ENCODE measurements around the gene CFAP126.
"Not testable (repeated sequence)": the region's sequence is repeated elsewhere in the genome, so short reads cannot be mapped to it uniquely, and the experiment has no call there.

The CFAP126 gene

GRCh38 chr1:161379071-161379470, 11.4 kb upstream of the CFAP126 start:
- DNase-seq, result no peak

GRCh38 chr1:161378014-161378413, 10.3 kb upstream of the CFAP126 start:
- DNase-seq, result no peak

- DNase-seq, result no peak
Measured at GRCh38 chr1:161374373-161374772, 6.7 kb upstream of the CFAP126 start.

- DNase-seq, result no peak
Measured at GRCh38 chr1:161373442-161373841, 5.8 kb upstream of the CFAP126 start.

GRCh38 chr1:161365207-161365606, 2.5 kb downstream of the CFAP126 start:
- no peak for DNase-seq

GRCh38 chr1:161364332-161364731, 3.3 kb downstream of the CFAP126 start:
- no peak for DNase-seq

- no peak for DNase-seq
Measured at GRCh38 chr1:161359291-161359690, 8.4 kb downstream of the CFAP126 start.

- no peak for DNase-seq
Measured at GRCh38 chr1:161357073-161357472, 10.6 kb downstream of the CFAP126 start.

GRCh38 chr1:161351482-161351881, 16.2 kb downstream of the CFAP126 start:
- no peak for DNase-seq

- no peak for DNase-seq
Measured at GRCh38 chr1:161350671-161351070, 17.0 kb downstream of the CFAP126 start.

- no peak for DNase-seq
Measured at GRCh38 chr1:161342821-161343220, 24.9 kb downstream of the CFAP126 start.

GRCh38 chr1:161342177-161342576, 25.5 kb downstream of the CFAP126 start:
- no peak for DNase-seq

GRCh38 chr1:161335796-161336195, 31.9 kb downstream of the CFAP126 start:
- no peak for DNase-seq

- no peak for DNase-seq
Measured at GRCh38 chr1:161333166-161333565, 34.5 kb downstream of the CFAP126 start.

GRCh38 chr1:161330346-161330745, 37.3 kb downstream of the CFAP126 start:
- DNase-seq, result no peak

GRCh38 chr1:161324020-161324419, 43.7 kb downstream of the CFAP126 start:
- no peak for DNase-seq

- DNase-seq, result not testable (repeated sequence)
Measured at GRCh38 chr1:161315841-161316674, 51.6 kb downstream of the CFAP126 start.
